ENCODE data around the gene ATG9B. TPM values are rescaled to one million over a fixed set of nuclear protein-coding genes. Genes with fewer than 3 reads are reported as not detected.

Gene ATG9B
- total and polyA plus RNA-seq, 9 of the 15 experiments (the other 6 are each of a cell fraction or from before 2014, with no cell fraction given) = 0.29 to 8.0 (median 2.1) TPM

DNA sequence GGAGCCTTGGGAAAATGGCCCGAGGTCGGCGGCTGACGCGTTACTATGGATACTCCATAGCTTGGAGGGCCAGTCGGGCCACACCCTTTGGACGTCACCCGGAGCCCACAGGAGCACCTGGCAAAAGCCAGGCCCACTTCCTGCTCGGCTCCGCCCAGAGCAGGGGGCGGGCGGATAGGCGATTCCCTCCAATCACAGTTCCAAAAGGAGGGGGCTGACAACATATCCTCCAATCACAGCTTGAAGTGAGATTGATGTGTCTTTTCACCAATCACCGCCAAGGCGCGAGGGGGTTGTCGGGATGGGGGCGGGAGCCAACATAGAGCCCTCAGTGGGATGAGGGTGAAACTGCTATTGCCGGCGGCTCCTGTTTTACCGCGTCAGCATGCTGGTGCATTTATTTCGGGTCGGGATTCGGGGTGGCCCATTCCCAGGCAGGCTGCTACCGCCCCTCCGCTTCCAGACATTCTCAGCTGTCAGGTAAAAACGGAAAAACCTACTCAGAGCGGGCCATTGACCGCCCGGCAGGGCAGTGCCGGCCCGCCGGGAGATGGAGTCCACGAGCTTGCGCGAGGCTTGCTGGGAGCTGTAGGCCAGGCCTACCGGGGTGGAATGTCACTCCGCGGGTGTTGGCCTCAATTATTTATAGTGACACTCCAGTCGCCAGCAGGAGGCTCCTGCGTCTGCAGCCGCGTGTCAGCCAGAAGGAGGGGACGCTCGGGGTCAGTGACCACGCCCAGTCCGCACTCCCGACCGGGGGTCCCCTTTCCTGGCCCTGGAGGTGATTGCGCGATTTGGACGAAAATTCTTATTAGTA lies 4.0 kb upstream of the ATG9B start, which contains the start of gene ABCB8 (continued):
- TF ChIP-seq, protein P1, sequence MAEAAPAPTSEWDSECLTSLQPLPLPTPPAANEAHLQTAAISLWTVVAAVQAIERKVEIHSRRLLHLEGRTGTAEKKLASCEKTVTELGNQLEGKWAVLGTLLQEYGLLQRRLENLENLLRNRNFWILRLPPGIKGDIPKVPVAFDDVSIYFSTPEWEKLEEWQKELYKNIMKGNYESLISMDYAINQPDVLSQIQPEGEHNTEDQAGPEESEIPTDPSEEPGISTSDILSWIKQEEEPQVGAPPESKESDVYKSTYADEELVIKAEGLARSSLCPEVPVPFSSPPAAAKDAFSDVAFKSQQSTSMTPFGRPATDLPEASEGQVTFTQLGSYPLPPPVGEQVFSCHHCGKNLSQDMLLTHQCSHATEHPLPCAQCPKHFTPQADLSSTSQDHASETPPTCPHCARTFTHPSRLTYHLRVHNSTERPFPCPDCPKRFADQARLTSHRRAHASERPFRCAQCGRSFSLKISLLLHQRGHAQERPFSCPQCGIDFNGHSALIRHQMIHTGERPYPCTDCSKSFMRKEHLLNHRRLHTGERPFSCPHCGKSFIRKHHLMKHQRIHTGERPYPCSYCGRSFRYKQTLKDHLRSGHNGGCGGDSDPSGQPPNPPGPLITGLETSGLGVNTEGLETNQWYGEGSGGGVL (CRISPR knock-in tag; IDR thresholded peaks at IDR 0.05) = no peak
- TF ChIP-seq ZNF584 (CRISPR knock-in tag; IDR thresholded peaks at IDR 0.05; ENCODE audit: low read depth) (peak; percentile 87), TEAD1 (CRISPR knock-in tag; IDR thresholded peaks at IDR 0.05) (peak; percentile 94 to 99), NRF1 (conservative IDR thresholded peaks at IDR 0.05 in 1 of 2, IDR thresholded peaks at IDR 0.05 in 1 of 2) (peak; percentile 91 to 92), CAMTA2 (CRISPR knock-in tag; conservative IDR thresholded peaks at IDR 0.05) (no peak), SP2 (IDR thresholded peaks at IDR 0.05; ENCODE audit: extremely low read depth, low read depth, low read length, poor library complexity, severe bottlenecking) (peak; percentile 96), ZNF311 (CRISPR knock-in tag; IDR thresholded peaks at IDR 0.05) (no peak), PTBP1 (IDR thresholded peaks at IDR 0.05; ENCODE audit: low read depth, low read length) (no peak), TGIF2 (CRISPR knock-in tag; IDR thresholded peaks at IDR 0.05) (peak; percentile 98; the same call in 1 of the 2 replicates), KLF10 (CRISPR knock-in tag; IDR thresholded peaks at IDR 0.05) (no peak)
- TF ChIP-seq, protein P2, sequence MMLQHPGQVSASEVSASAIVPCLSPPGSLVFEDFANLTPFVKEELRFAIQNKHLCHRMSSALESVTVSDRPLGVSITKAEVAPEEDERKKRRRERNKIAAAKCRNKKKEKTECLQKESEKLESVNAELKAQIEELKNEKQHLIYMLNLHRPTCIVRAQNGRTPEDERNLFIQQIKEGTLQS (IDR thresholded peaks at IDR 0.05) = peak; percentile 8; the same call in 1 of the 2 replicates
- TF ChIP-seq, protein P2 (CRISPR knock-in tag; conservative IDR thresholded peaks at IDR 0.05) = peak; percentile 92
- TF ChIP-seq, protein P3, sequence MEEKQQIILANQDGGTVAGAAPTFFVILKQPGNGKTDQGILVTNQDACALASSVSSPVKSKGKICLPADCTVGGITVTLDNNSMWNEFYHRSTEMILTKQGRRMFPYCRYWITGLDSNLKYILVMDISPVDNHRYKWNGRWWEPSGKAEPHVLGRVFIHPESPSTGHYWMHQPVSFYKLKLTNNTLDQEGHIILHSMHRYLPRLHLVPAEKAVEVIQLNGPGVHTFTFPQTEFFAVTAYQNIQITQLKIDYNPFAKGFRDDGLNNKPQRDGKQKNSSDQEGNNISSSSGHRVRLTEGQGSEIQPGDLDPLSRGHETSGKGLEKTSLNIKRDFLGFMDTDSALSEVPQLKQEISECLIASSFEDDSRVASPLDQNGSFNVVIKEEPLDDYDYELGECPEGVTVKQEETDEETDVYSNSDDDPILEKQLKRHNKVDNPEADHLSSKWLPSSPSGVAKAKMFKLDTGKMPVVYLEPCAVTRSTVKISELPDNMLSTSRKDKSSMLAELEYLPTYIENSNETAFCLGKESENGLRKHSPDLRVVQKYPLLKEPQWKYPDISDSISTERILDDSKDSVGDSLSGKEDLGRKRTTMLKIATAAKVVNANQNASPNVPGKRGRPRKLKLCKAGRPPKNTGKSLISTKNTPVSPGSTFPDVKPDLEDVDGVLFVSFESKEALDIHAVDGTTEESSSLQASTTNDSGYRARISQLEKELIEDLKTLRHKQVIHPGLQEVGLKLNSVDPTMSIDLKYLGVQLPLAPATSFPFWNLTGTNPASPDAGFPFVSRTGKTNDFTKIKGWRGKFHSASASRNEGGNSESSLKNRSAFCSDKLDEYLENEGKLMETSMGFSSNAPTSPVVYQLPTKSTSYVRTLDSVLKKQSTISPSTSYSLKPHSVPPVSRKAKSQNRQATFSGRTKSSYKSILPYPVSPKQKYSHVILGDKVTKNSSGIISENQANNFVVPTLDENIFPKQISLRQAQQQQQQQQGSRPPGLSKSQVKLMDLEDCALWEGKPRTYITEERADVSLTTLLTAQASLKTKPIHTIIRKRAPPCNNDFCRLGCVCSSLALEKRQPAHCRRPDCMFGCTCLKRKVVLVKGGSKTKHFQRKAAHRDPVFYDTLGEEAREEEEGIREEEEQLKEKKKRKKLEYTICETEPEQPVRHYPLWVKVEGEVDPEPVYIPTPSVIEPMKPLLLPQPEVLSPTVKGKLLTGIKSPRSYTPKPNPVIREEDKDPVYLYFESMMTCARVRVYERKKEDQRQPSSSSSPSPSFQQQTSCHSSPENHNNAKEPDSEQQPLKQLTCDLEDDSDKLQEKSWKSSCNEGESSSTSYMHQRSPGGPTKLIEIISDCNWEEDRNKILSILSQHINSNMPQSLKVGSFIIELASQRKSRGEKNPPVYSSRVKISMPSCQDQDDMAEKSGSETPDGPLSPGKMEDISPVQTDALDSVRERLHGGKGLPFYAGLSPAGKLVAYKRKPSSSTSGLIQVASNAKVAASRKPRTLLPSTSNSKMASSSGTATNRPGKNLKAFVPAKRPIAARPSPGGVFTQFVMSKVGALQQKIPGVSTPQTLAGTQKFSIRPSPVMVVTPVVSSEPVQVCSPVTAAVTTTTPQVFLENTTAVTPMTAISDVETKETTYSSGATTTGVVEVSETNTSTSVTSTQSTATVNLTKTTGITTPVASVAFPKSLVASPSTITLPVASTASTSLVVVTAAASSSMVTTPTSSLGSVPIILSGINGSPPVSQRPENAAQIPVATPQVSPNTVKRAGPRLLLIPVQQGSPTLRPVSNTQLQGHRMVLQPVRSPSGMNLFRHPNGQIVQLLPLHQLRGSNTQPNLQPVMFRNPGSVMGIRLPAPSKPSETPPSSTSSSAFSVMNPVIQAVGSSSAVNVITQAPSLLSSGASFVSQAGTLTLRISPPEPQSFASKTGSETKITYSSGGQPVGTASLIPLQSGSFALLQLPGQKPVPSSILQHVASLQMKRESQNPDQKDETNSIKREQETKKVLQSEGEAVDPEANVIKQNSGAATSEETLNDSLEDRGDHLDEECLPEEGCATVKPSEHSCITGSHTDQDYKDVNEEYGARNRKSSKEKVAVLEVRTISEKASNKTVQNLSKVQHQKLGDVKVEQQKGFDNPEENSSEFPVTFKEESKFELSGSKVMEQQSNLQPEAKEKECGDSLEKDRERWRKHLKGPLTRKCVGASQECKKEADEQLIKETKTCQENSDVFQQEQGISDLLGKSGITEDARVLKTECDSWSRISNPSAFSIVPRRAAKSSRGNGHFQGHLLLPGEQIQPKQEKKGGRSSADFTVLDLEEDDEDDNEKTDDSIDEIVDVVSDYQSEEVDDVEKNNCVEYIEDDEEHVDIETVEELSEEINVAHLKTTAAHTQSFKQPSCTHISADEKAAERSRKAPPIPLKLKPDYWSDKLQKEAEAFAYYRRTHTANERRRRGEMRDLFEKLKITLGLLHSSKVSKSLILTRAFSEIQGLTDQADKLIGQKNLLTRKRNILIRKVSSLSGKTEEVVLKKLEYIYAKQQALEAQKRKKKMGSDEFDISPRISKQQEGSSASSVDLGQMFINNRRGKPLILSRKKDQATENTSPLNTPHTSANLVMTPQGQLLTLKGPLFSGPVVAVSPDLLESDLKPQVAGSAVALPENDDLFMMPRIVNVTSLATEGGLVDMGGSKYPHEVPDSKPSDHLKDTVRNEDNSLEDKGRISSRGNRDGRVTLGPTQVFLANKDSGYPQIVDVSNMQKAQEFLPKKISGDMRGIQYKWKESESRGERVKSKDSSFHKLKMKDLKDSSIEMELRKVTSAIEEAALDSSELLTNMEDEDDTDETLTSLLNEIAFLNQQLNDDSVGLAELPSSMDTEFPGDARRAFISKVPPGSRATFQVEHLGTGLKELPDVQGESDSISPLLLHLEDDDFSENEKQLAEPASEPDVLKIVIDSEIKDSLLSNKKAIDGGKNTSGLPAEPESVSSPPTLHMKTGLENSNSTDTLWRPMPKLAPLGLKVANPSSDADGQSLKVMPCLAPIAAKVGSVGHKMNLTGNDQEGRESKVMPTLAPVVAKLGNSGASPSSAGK (IDR thresholded peaks at IDR 0.05) = peak; percentile 92
